ENCODE data around the gene LRP3. TPM values are rescaled to one million over a fixed set of nuclear protein-coding genes. Genes with fewer than 3 reads are reported as not detected.

The LRP3 gene
- total and polyA plus RNA-seq, 2 donors (not counting 1 experiment from before 2014, with no cell fraction given): 0.10 TPM; not detected in 1

GRCh38 chr19:33195645-33196347 lies 1.7 kb downstream of the LRP3 start:
- Histone ChIP-seq H3K4me2 (replicated peaks; ENCODE audit: low read depth, low read length, poor library complexity, severe bottlenecking) (no peak overlapping the region), H3K9me3 (ENCODE audit: control extremely low read depth in 1 of 3, control insufficient read depth in 2 of 3, insufficient read depth in 1 of 3, low read length in 2 of 3) (no peaks in the 10 kb centered on the region), H3K4me3 (ENCODE audit: control extremely low read depth in 1 of 5, extremely low read depth in 1 of 5, insufficient read depth in 1 of 5, low read depth in 2 of 5, low read length in 4 of 5) (no peak overlapping the region), H2AFZ (ENCODE audit: insufficient read depth, low read depth, low read length, poor library complexity, severe bottlenecking) (no peak overlapping the region), H3K27me3 (replicated peaks in 1 of 4; ENCODE audit: control extremely low read depth in 1 of 4, control insufficient read depth in 3 of 4, insufficient read depth in 4 of 4, low read length in 3 of 4) (peaks cover 0 to 29% (median 4%) of the 10 kb centered on the region in 4 experiments), H3K36me3 (replicated peaks in 1 of 2; ENCODE audit: control extremely low read depth in 1 of 2, control insufficient read depth in 1 of 2, extremely low read depth in 1 of 2, insufficient read depth in 2 of 2, low read length in 1 of 2) (no peaks in the 10 kb centered on the region), H3K79me2 (ENCODE audit: control insufficient read depth, insufficient read depth, low read length) (no peaks in the 10 kb centered on the region), H3K9ac (ENCODE audit: low read length) (no peak overlapping the region), H3K27ac (ENCODE audit: low read length in 2 of 2) (no peak overlapping the region), H3K4me1 (ENCODE audit: control insufficient read depth in 2 of 2, insufficient read depth in 2 of 2, low read length in 2 of 2) (peaks cover 0 to 3% of the 10 kb centered on the region in 2 donors), H4K20me1 (ENCODE audit: control insufficient read depth, insufficient read depth, low read length, poor library complexity, severe bottlenecking) (no peaks in the 10 kb centered on the region)
- DNase-seq (no peak), ATAC-seq (ENCODE audit: low read depth) (no peak)
- Mint-ChIP-seq H3K9me3 (ENCODE audit: insufficient read depth) (no peaks in the 10 kb centered on the region), H3K4me3 (no peak overlapping the region), H3K27ac (no peak overlapping the region), H3K4me1 (no peaks in the 10 kb centered on the region), H3K27me3 (peaks cover 37% of the 10 kb centered on the region)
- intact Hi-C loops (cut with micrococcal nuclease): no loop called here
- WGBS (ENCODE audit: insufficient coverage): 99% methylated on average over 7 of the region's 17 CpGs
- POLR2A ChIA-PET: no interaction called here
- CTCF ChIA-PET: no interaction called here
- TF ChIP-seq EZH2 (IDR thresholded peaks at IDR 0.05; ENCODE audit: borderline replicate concordance, insufficient read depth, low read depth, low read length, poor library complexity, severe bottlenecking) (no peak), CTCF (IDR thresholded peaks at IDR 0.05) (no peak)

GRCh38 chr19:33196446-33197193 lies 2.5 kb downstream of the LRP3 start:
- no peak overlapping the region for H2AFZ ChIP-seq (ENCODE audit: insufficient read depth, low read depth, low read length, poor library complexity, severe bottlenecking)
- DNase-seq (no peak), ATAC-seq (ENCODE audit: low read depth) (no peak)
- TF ChIP-seq EZH2 (IDR thresholded peaks at IDR 0.05; ENCODE audit: borderline replicate concordance, insufficient read depth, low read depth, low read length, poor library complexity, severe bottlenecking): no peak
- no peak for TF ChIP-seq CTCF (IDR thresholded peaks at IDR 0.05)
- POLR2A ChIA-PET: no interaction called here
- peaks cover 0 to 3% of the 10 kb centered on the region in 2 donors for H3K4me1 ChIP-seq (ENCODE audit: control insufficient read depth in 2 of 2, insufficient read depth in 2 of 2, low read length in 2 of 2)
- CTCF ChIA-PET: no interaction called here
- intact Hi-C loops (cut with micrococcal nuclease): no loop called here
- H3K27me3 ChIP-seq (replicated peaks in 1 of 4; ENCODE audit: control extremely low read depth in 1 of 4, control insufficient read depth in 3 of 4, insufficient read depth in 4 of 4, low read length in 3 of 4): peaks cover 0 to 28% (median 4%) of the 10 kb centered on the region in 4 experiments
- H4K20me1 ChIP-seq (ENCODE audit: control insufficient read depth, insufficient read depth, low read length, poor library complexity, severe bottlenecking): no peaks in the 10 kb centered on the region
- no peaks in the 10 kb centered on the region for H3K9me3 ChIP-seq (ENCODE audit: control extremely low read depth in 1 of 3, control insufficient read depth in 2 of 3, insufficient read depth in 1 of 3, low read length in 2 of 3)
- H3K27ac ChIP-seq (ENCODE audit: low read length in 2 of 2): no peak overlapping the region
- Mint-ChIP-seq H3K4me3 (no peak overlapping the region), H3K9me3 (ENCODE audit: insufficient read depth) (no peaks in the 10 kb centered on the region), H3K4me1 (no peaks in the 10 kb centered on the region), H3K27ac (no peak overlapping the region), H3K27me3 (peaks cover 31% of the 10 kb centered on the region)
- H3K4me3 ChIP-seq (ENCODE audit: control extremely low read depth in 1 of 5, extremely low read depth in 1 of 5, insufficient read depth in 1 of 5, low read depth in 2 of 5, low read length in 4 of 5): no peak overlapping the region
- H3K79me2 ChIP-seq (ENCODE audit: control insufficient read depth, insufficient read depth, low read length): no peaks in the 10 kb centered on the region
- H3K36me3 ChIP-seq (replicated peaks in 1 of 2; ENCODE audit: control extremely low read depth in 1 of 2, control insufficient read depth in 1 of 2, extremely low read depth in 1 of 2, insufficient read depth in 2 of 2, low read length in 1 of 2): no peaks in the 10 kb centered on the region
- no peak overlapping the region for H3K4me2 ChIP-seq (replicated peaks; ENCODE audit: low read depth, low read length, poor library complexity, severe bottlenecking)
- no peak overlapping the region for H3K9ac ChIP-seq (ENCODE audit: low read length)
- 97% methylated on average over 9 of the region's 10 CpGs for WGBS (ENCODE audit: insufficient coverage)

Data from B cell (primary cell).